AG04449 (cell line): Measurements from ENCODE around the gene IQSEC1.

Source experiments
- CTCF ChIA-PET: fragments of 350-600 bp; formaldehyde crosslinking; extraction: SDS; loops from one replicate; lab custom pipeline; 2021; ENCODE audit warnings: antibody characterized with exemption; lab: Yijun Ruan, JAX
- POLR2A ChIA-PET: fragments of 400-600, 350-600 bp; formaldehyde crosslinking; extraction: SDS; loops from one replicate; lab custom pipeline; 2020; ENCODE audit warnings: antibody characterized with exemption, inconsistent platforms; lab: Yijun Ruan, JAX
- DNase-seq: peaks from one replicate; pipeline ENCODE4 v3.0.0-alpha.2; 2010; ENCODE audit warnings: low read depth, low spot score
- H3K4me3 ChIP-seq: 2 replicates; pipeline ENCODE4 v1.5.1; 2011; ENCODE audit warnings: low read depth, mild to moderate bottlenecking, control low read depth, low read length
- TF ChIP-seq, protein P1 (sequence below): IDR thresholded peaks from one replicate; pipeline ENCODE4 v1.5.1; 2011; ENCODE audit warnings: mild to moderate bottlenecking, moderate library complexity, low read length, control low read depth, inconsistent platforms; ENCODE audit not compliant: insufficient read depth; ENCODE audit errors: missing control alignments

Gene IQSEC1

DNA sequence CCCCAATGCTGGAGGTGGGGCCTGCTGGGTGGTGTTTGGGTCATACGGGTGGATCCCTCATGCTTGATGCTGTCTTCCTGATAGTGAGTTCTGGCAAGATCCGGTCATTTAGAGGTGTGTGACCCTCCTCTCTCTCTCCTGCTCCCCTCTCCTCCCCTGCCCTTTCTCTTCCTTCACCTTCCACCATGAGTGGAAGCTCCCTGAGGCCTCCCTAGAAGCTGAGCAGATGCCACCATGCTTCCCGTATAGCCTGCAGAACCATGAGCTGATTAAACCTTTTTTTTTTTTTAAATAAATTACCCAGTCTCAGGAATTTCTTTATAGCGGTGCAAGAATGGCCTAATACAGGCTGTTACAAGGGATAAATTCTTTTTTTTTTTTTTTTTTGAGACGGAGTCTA lies 36.3 kb upstream of the IQSEC1 start:
- TF ChIP-seq, protein P1, sequence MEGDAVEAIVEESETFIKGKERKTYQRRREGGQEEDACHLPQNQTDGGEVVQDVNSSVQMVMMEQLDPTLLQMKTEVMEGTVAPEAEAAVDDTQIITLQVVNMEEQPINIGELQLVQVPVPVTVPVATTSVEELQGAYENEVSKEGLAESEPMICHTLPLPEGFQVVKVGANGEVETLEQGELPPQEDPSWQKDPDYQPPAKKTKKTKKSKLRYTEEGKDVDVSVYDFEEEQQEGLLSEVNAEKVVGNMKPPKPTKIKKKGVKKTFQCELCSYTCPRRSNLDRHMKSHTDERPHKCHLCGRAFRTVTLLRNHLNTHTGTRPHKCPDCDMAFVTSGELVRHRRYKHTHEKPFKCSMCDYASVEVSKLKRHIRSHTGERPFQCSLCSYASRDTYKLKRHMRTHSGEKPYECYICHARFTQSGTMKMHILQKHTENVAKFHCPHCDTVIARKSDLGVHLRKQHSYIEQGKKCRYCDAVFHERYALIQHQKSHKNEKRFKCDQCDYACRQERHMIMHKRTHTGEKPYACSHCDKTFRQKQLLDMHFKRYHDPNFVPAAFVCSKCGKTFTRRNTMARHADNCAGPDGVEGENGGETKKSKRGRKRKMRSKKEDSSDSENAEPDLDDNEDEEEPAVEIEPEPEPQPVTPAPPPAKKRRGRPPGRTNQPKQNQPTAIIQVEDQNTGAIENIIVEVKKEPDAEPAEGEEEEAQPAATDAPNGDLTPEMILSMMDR = no peak
- no peak for DNase-seq

DNA sequence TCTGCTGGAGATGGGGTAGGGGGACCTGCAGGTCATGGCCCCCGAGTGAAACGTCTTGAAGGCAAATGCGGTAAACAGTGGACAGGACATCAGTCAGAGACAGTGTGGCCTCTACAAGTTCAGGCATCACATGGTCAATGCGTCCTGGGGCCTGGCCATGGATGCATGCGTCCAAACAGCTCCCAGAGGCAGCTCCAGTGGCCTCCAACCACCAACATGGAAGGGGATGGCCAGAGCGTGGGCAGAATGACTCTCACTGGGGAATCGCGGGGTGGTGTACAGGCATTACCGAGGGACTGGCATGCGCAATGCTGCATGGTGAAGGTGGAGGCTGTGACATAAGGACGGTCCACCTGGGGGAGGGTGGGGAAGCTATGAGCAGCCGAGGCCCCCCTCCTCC lies 35.6 kb upstream of the IQSEC1 start:
- CTCF ChIA-PET = interaction anchor here (10.0 kb wide), 1 partner anchor 16 kb away, joined by 69 read pairs; no protein-coding TSS in a partner anchor
- POLR2A ChIA-PET = no interaction called here
- TF ChIP-seq, protein P1 = no peak
- DNase-seq = no peak
- H3K4me3 ChIP-seq = no peak overlapping the region

More for the DNA sequence above, 36.3 kb upstream of the IQSEC1 start:
- POLR2A ChIA-PET = no interaction called here
- H3K4me3 ChIP-seq = no peak overlapping the region
- CTCF ChIA-PET = interaction anchor here (10.0 kb wide), 1 partner anchor 17 kb away, joined by 69 read pairs; no protein-coding TSS in a partner anchor

DNA sequence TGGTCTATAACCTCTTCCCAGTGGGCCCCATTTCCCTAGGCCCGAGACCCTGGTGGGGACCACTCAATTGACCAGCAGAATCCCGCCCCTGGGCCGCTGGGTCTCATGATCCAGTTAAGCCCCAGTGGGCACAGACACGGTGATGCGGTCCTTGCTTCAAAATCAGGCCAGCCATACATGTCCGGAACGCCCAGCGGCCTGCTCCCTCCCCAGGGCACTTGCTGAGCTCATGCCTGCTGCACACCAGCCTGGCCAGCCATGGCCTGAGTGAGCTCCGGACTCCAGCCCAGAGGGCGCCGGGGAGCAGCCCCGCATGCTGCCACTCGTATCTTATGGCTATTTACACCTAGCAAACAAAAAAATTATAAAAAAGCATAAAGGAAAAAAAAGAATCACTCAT lies 34.4 kb upstream of the IQSEC1 start:
- POLR2A ChIA-PET = no interaction called here
- TF ChIP-seq, protein P1 = no peak
- CTCF ChIA-PET = interaction anchor here (1.3 to 10.0 kb wide), 2 partner anchors 15 to 344 kb away, joined by 3 to 69 read pairs; no protein-coding TSS in a partner anchor
- H3K4me3 ChIP-seq = no peak overlapping the region
- DNase-seq = no peak

DNA sequence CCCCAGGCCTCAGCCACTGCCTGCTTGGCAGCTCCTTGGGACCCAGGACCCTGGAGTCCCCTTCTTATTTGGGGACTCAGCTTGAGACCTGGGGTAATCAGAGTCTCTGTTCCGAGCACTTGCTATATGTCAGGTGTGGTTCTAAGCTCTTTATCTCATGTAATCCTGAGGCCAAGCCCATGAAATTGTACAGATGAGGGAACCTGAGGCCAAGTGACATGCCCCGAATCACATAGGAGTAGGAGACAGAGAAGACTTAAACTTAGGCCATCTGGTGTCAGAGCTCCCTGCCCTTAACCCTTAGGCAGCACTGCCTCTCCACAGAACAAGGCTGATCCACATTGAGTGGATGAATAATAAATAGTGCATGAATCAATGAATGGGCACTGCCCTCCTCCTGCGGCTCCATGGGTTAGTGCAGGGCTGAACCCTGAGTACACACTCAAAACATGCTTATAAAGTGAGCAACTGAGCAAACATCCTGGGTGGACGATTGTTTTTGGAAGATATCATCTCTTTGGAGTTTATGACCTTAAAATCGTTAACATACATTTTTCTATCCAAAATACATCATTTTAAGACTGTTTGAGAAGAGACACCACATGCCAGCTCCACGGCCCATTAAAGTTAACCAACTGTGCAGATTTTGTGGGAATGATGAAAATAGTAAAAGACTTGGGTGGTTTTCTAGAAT lies 33.2 kb upstream of the IQSEC1 start:
- CTCF ChIA-PET = interaction anchor here (0.9 to 10.0 kb wide), 2 partner anchors 14 to 543 kb away, joined by 3 to 69 read pairs; no protein-coding TSS in a partner anchor
- no peak overlapping the region for H3K4me3 ChIP-seq
- no peak for DNase-seq
- TF ChIP-seq, protein P1 = no peak
- POLR2A ChIA-PET = interaction anchor here (0.5 kb wide), 1 partner anchor 19 kb away, joined by 3 read pairs; no protein-coding TSS in a partner anchor

DNA sequence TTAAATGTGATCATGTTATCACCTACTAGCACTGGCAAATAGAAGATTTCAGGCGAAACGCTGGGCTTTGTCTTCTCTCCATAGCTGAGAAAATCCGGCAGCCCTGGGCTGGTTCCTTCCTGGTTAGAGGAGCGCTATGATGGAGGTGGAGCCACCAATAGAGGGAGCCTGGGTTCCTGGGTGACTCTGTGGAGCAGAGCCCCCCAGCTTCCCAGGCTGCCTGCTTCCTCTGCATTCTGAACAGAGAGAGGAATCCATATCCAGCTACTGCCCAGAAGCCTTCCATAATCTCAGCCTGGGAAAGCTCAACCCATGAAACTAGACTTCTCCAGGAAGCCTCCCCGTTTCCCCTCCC lies 32.6 kb upstream of the IQSEC1 start:
- H3K4me3 ChIP-seq = no peak overlapping the region
- TF ChIP-seq, protein P1 = no peak
- POLR2A ChIA-PET = interaction anchor here (0.5 kb wide), 1 partner anchor 20 kb away, joined by 3 read pairs; no protein-coding TSS in a partner anchor
- CTCF ChIA-PET = interaction anchor here (0.9 to 10.0 kb wide), 2 partner anchors 13 to 544 kb away, joined by 3 to 69 read pairs; no protein-coding TSS in a partner anchor
- no peak for DNase-seq
